Measurements from ENCODE around the gene REG3G. TPM values are rescaled to one million over a fixed set of nuclear protein-coding genes. Genes with fewer than 3 reads are reported as not detected.
"Not testable (repeated sequence)": the region's sequence is repeated elsewhere in the genome, so short reads cannot be mapped to it uniquely, and the experiment has no call there.

The REG3G gene
- total and polyA plus RNA-seq, 9 donors: 0.08 to 1.5 (median 0.48) TPM; not detected in 4

- Histone ChIP-seq H3K4me1 (ENCODE audit: insufficient read depth) (no peaks in the 10 kb centered on the region), H3K27ac (no peak overlapping the region), H3K27me3 (no peaks in the 10 kb centered on the region), H3K4me3 (no peak overlapping the region), H3K36me3 (no peaks in the 10 kb centered on the region), H3K9me3 (no peaks in the 10 kb centered on the region)
- intact Hi-C loops (cut with DNase I): no loop called here
- 13 to 16% (median 13%) methylated on average over 1 of the region's 1 CpG for WGBS, 3 donors
- TF ChIP-seq CTCF (IDR thresholded peaks at IDR 0.05): no peak
- no peak for TF ChIP-seq POLR2A (IDR thresholded peaks at IDR 0.05)
- no peak for TF ChIP-seq EP300 (IDR thresholded peaks at IDR 0.05)
- DNase-seq: no peak
Measured at GRCh38 chr2:79041032-79041448, 15.5 kb downstream of the REG3G start.

- DNase-seq; H3K9me3 ChIP-seq; H3K36me3 ChIP-seq; H3K27me3 ChIP-seq; H3K4me1 ChIP-seq (ENCODE audit: insufficient read depth); H3K27ac ChIP-seq; H3K4me3 ChIP-seq; intact Hi-C loops (cut with DNase I): not testable (repeated sequence)
- WGBS, 3 donors: 9 to 22% (median 19%) methylated on average over 5 of the region's 5 CpGs
Measured at GRCh38 chr2:79053486-79053885, 28.0 kb downstream of the REG3G start.

GRCh38 chr2:79054769-79055168 lies 29.3 kb downstream of the REG3G start:
- H3K4me3 ChIP-seq; H3K27ac ChIP-seq; intact Hi-C loops (cut with DNase I); H3K9me3 ChIP-seq; DNase-seq; H3K4me1 ChIP-seq (ENCODE audit: insufficient read depth); H3K36me3 ChIP-seq; H3K27me3 ChIP-seq: not testable (repeated sequence)
- 66 to 85% (median 69%) methylated on average over 5 of the region's 5 CpGs for WGBS, 3 donors

- H3K9me3 ChIP-seq: no peaks in the 10 kb centered on the region
- intact Hi-C loops (cut with DNase I): no loop called here
- WGBS, 3 donors: 64 to 81% (median 78%) methylated on average over 2 of the region's 2 CpGs
- no peak overlapping the region for H3K4me3 ChIP-seq
- no peaks in the 10 kb centered on the region for H3K27me3 ChIP-seq
- DNase-seq: no peak
- no peak overlapping the region for H3K27ac ChIP-seq
- no peaks in the 10 kb centered on the region for H3K4me1 ChIP-seq (ENCODE audit: insufficient read depth)
- H3K36me3 ChIP-seq: no peaks in the 10 kb centered on the region
- TF ChIP-seq EP300 (IDR thresholded peaks at IDR 0.05) (no peak), CTCF (IDR thresholded peaks at IDR 0.05) (no peak), POLR2A (IDR thresholded peaks at IDR 0.05) (no peak)
Measured at GRCh38 chr2:79065201-79065600, 39.7 kb downstream of the REG3G start.

- intact Hi-C loops (cut with DNase I): no loop called here
- no peak for DNase-seq
Measured at GRCh38 chr2:79071078-79071477, 45.6 kb downstream of the REG3G start.

More at GRCh38 chr2:79071078-79071477, 45.6 kb downstream of the REG3G start:
- H3K4me3 ChIP-seq: no peak overlapping the region
- no peaks in the 10 kb centered on the region for H3K36me3 ChIP-seq
- H3K9me3 ChIP-seq: no peaks in the 10 kb centered on the region
- WGBS, 3 donors: 49 to 82% (median 79%) methylated on average over 2 of the region's 2 CpGs
- no peaks in the 10 kb centered on the region for H3K4me1 ChIP-seq (ENCODE audit: insufficient read depth)
- no peak overlapping the region for H3K27ac ChIP-seq
- no peaks in the 10 kb centered on the region for H3K27me3 ChIP-seq
- TF ChIP-seq CTCF (IDR thresholded peaks at IDR 0.05) (no peak), POLR2A (IDR thresholded peaks at IDR 0.05) (no peak), EP300 (IDR thresholded peaks at IDR 0.05) (no peak)

Other genes with a start within 250 kb of the REG3G start
- gene REG1B, start 62.3 kb downstream of the REG3G start, total RNA-seq: 10 to 100 TPM in 1 of 7 donors, 1 to 10 TPM in 2, not detected in 4; 1.7 to 10.5 (median 8.1) TPM
- not detected for gene REG1B, start 62.3 kb downstream of the REG3G start, polyA plus RNA-seq
- 10 to 100 TPM in 2 of 7 donors, 1 to 10 TPM in 2, under 1 TPM in 1, not detected in 2; 0.52 to 33.6 (median 4.8) TPM for gene REG1A, start 94.8 kb downstream of the REG3G start, total RNA-seq
- gene REG1A, start 94.8 kb downstream of the REG3G start, polyA plus RNA-seq: under 1 TPM in 1 of 2 donors, not detected in 1; 0.24 TPM
- under 1 TPM in 1 of 7 donors, not detected in 6; 0.41 TPM for gene REG3A, start 134.1 kb downstream of the REG3G start, total RNA-seq
- gene REG3A, start 134.1 kb downstream of the REG3G start, polyA plus RNA-seq: not detected